Mesodermal cell (in vitro differentiated cells): Measurements from ENCODE around the gene STIP1.
"Not testable (repeated sequence)": the region's sequence is repeated elsewhere in the genome, so short reads cannot be mapped to it uniquely, and the experiment has no call there.

Source experiments
- H3K27ac ChIP-seq: 2 replicates; pipeline ENCODE4 v1.7.0; 2013; ENCODE audit warnings: mild to moderate bottlenecking, low read depth, low read length, moderate library complexity; ENCODE audit not compliant: severe bottlenecking
- H3K36me3 ChIP-seq: 2 replicates; pipeline ENCODE4 v1.7.1; 2013; ENCODE audit warnings: mild to moderate bottlenecking, low read length, moderate library complexity; ENCODE audit not compliant: control insufficient read depth, insufficient read depth
- H3K4me1 ChIP-seq: one replicate; pipeline ENCODE4 v1.7.1; 2013; ENCODE audit warnings: mild to moderate bottlenecking, low read length; ENCODE audit not compliant: insufficient read depth, control insufficient read depth, poor library complexity, severe bottlenecking
- H3K4me3 ChIP-seq: 2 replicates; pipeline ENCODE4 v1.7.0; 2013; ENCODE audit warnings: low read length, control low read depth, mild to moderate bottlenecking; ENCODE audit not compliant: insufficient read depth, poor library complexity, severe bottlenecking; ENCODE audit errors: extremely low read depth
- H3K9me3 ChIP-seq: 2 replicates; pipeline ENCODE4 v1.7.1; 2013; ENCODE audit warnings: mild to moderate bottlenecking, low read length, moderate library complexity; ENCODE audit not compliant: control insufficient read depth
- WGBS, 2 experiments: methylation state at CpG; one replicate each; pipeline ENCODE4 v1.1.5; 2013; ENCODE audit warnings: missing lambda C conversion rate in 2 of 2; ENCODE audit not compliant: insufficient coverage in 2 of 2; 5-methylcytosine and 5-hydroxymethylcytosine counted together

STIP1 gene

DNA sequence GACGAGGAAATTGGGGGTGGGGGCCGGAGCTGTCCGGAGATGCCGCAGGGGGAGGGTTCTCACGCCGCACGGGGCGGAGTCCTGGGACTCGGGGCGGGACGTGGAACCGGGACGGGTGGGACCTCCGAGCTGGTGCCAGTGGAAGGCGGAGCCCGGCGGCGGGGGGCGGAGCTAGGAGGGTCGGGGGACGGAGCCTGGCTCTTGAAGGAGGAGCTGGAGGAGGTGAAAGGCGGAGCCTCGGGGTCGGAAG lies 55.2 kb downstream of the STIP1 start:
- Histone ChIP-seq H3K4me1 (peaks cover 28% of the 10 kb centered on the region), H3K4me3 (peak overlapping the region; percentile 95), H3K27ac (peak overlapping the region; percentile 99), H3K36me3 (peaks cover 38% of the 10 kb centered on the region), H3K9me3 (no peaks in the 10 kb centered on the region)
- WGBS, 2 experiments, result 0 to 1% methylated on average over 13 to 22 of the region's 24 CpGs

DNA sequence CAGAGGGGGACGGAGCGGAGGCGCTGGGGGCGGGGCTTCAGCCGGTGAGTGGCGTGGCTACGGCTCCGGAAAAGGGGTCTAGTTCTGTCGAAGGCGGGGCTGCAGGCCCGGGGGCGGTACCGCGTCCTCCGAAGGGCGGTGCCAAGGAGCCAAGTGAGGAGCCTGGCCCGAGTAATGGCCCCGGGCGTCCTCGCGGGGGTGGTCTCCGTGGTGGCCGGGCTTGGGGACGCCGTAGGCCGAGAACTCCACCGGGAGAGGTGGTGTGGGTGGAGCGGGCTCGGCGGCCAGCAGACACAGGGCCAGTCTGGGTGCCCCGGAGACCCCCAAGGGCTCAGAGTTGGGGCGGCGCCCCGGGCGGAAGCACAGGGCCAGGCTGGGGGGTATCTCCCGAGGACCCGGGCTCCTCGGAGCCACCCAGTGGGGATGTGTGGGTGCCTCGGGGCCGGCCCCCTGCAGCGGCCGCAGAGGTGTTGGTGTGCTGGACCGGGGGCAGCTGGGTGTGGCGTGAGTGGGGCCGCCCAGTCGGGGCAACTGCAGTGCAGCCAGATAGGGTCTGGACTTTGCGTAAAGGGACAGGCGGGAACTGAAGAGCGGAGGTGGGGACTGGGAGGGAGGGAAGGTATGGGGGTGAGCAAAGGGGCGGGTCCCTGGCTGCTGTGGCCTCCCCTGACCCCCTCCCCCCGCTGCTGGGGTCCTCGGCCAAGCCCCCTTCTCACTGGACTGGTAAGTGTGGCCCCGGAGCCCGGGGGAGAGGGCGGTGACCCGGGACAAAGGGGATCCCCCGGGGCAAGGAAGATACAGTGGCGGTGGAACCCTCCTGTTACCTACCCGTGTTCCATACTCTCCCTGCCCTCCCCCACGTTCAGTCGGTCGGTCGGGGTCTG lies 55.8 kb downstream of the STIP1 start:
- 1% methylated on average over 41 to 45 of the region's 63 CpGs for WGBS, 2 experiments
- H3K36me3 ChIP-seq, result peaks cover 38% of the 10 kb centered on the region
- H3K4me1 ChIP-seq, result peaks cover 28% of the 10 kb centered on the region
- peak overlapping the region; percentile 73 for H3K27ac ChIP-seq
- H3K9me3 ChIP-seq, result no peaks in the 10 kb centered on the region
- H3K4me3 ChIP-seq, result peak overlapping the region; percentile 95

DNA sequence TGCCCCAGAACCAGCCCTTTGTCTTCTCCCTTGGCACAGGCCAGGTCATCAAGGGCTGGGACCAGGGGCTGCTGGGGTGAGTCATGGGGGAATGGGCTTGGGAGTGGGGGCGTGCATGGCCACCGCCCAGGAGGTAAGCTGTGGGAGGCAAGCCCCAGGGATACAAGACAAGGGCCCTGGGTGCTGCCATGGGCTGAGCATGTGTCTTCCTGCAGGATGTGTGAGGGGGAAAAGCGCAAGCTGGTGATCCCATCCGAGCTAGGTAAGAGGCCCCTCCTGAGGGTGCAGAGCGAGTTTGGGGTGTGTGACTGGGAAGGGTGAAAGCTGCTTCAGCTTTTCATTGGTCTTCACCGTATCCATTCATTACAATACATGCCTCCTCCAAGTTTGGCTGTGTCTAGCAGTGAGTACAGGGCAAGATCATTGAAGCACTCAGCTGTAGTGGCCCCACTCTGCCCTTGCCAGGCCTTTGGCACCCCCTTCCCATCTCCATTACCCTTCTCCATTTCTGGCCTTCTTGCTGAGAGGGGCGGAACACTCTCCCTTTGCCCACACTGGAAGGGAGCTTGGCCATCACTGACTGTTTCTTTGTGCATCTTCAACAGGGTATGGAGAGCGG lies 57.4 kb downstream of the STIP1 start:
- Histone ChIP-seq H3K4me3 (peak overlapping the region; percentile 95), H3K27ac (no peak overlapping the region), H3K36me3 (peaks cover 25% of the 10 kb centered on the region), H3K4me1 (peaks cover 33% of the 10 kb centered on the region), H3K9me3 (no peaks in the 10 kb centered on the region)
- 83 to 93% methylated on average over 3 to 6 of the region's 8 CpGs for WGBS, 2 experiments

DNA sequence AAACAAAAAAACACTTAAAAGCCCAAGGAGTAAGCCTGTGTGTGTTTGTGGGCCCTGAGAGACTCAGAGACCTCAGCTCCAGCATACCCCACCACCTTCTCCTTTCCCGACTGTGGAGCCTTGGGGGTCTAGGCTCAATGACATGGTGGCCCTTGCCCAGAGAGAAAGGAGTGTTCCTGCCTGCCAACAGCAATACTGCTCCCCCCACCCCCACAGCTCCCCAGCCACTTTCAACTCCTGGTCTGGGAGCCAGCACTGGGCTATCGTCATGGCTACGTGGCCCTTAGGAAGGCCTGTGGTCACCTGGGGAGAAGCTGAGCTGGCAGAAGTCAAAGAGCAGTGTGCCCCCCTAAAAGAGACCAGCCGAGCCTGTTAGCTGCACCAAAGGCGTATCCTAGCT lies 58.1 kb downstream of the STIP1 start:
- Histone ChIP-seq H3K36me3 (peaks cover 22% of the 10 kb centered on the region), H3K27ac (no peak overlapping the region), H3K9me3 (no peaks in the 10 kb centered on the region), H3K4me3 (no peak overlapping the region), H3K4me1 (peaks cover 39% of the 10 kb centered on the region)
- WGBS, 2 experiments, result 44 to 100% methylated on average over 2 of the region's 5 CpGs

DNA sequence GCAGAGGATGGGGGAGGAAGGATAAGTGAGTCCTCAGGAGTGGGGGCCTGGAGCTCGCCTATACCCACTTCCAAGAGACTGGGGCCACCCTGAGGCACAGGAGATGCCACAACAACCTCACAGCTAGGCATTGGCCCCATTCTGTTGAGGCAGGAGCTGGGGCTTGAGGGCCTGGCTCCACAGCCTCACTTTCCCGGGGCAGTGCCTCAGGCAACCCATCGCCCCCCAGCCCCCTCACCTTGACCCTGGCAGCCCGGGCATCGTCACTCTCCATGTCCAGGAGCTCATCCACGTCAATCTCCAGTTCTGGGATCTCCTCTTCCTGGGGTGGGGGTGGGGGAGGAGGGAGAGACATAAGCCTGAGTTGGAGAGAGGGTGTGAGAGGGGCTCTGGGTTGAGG lies 59.0 kb downstream of the STIP1 start:
- Histone ChIP-seq H3K9me3 (no peaks in the 10 kb centered on the region), H3K4me3 (peak overlapping the region; percentile 89), H3K4me1 (peaks cover 43% of the 10 kb centered on the region), H3K36me3 (peaks cover 22% of the 10 kb centered on the region), H3K27ac (peak overlapping the region; percentile 3)
- WGBS, 2 experiments, result no CpG with 5 or more reads among the region's 6 CpGs

DNA sequence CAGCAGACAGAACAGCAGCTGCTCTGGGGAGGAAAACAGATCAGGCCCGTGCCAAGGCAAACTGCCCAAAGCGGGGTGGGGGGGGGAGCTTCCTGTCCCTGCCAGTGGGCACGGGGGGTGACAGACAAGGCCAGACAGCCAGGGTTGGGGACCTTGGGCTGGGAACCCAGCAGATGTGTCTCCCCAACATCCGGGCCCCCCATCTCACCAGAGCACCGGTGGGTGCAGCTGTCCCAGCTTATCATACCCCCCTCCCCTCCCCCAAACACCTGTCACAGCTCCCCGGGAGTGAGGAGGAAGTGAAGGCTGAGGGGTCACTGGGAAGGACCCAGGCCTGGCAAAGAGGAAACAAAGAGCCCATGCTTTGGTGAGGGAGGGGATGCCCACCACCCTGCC lies 59.4 kb downstream of the STIP1 start:
- Histone ChIP-seq H3K36me3 (peaks cover 22% of the 10 kb centered on the region), H3K4me1 (peaks cover 40% of the 10 kb centered on the region), H3K9me3 (no peaks in the 10 kb centered on the region), H3K4me3 (peak overlapping the region; percentile 89), H3K27ac (peak overlapping the region; percentile 84)
- WGBS, 2 experiments, result 37 to 39% methylated on average over 3 of the region's 6 CpGs

DNA sequence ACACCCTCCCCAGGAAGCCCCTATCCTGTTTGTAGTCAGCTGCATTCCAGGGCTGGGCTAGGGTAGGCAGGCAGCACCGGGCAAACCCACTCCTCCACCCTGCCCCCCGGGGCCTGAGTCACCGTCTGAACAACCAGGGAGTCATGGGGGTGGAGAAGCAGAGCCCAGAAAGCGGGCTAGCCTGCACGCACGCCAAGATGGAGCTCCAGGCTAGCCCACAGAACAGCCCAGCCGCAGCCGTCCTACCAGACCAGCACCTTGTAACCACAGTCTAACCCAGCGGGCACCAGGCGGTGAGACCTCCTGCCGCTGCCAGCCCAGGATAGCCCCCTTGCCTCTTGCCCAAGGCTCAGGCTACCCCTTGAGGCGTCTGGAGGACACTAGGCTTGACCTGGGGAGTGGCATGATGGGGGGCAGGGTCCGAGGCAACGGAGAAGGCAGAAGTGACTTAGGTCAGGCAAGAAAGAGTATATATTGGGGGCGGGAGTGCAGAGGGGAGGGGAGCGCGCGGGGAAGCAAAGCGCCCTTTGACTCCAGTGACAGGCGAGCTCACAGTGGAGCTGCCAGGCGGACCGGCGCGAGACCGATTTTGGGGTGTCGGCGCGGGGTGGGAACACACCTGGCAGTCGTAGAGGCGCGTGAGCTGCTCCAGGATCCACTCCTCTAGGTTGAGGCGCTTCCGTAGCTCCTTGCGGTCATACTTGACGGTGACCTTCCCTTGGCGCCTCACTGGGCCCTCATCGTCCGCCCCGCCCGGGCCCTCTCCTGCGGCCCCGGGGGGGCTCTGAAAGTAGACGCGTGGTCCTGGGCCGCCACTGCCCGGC lies 60.0 kb downstream of the STIP1 start:
- Histone ChIP-seq H3K27ac (peak overlapping the region; percentile 84), H3K4me3 (peak overlapping the region; percentile 89), H3K36me3 (peaks cover 22% of the 10 kb centered on the region), H3K9me3 (no peaks in the 10 kb centered on the region), H3K4me1 (peaks cover 42% of the 10 kb centered on the region)
- 0 to 1% methylated on average over 36 to 44 of the region's 46 CpGs for WGBS, 2 experiments

DNA sequence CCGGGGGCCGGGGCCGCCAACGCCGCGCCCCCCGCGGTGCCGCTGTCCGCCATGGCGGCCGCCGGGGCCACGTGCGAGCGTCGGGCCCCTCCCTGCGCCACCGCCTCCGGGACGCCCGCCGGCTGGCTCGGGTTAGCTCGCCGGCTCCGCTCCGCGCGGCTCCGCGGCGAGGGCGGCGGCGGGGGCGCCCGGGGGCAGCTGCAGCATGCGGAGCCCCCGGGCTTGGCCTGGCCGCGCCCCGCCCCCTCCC lies 60.6 kb downstream of the STIP1 start:
- H3K9me3 ChIP-seq, H3K27ac ChIP-seq: not testable (repeated sequence)
- Histone ChIP-seq H3K4me1 (peaks cover 42% of the 10 kb centered on the region), H3K4me3 (peak overlapping the region; percentile 89), H3K36me3 (peaks cover 22% of the 10 kb centered on the region)
- 0% methylated on average over 13 to 25 of the region's 43 CpGs for WGBS, 2 experiments

DNA sequence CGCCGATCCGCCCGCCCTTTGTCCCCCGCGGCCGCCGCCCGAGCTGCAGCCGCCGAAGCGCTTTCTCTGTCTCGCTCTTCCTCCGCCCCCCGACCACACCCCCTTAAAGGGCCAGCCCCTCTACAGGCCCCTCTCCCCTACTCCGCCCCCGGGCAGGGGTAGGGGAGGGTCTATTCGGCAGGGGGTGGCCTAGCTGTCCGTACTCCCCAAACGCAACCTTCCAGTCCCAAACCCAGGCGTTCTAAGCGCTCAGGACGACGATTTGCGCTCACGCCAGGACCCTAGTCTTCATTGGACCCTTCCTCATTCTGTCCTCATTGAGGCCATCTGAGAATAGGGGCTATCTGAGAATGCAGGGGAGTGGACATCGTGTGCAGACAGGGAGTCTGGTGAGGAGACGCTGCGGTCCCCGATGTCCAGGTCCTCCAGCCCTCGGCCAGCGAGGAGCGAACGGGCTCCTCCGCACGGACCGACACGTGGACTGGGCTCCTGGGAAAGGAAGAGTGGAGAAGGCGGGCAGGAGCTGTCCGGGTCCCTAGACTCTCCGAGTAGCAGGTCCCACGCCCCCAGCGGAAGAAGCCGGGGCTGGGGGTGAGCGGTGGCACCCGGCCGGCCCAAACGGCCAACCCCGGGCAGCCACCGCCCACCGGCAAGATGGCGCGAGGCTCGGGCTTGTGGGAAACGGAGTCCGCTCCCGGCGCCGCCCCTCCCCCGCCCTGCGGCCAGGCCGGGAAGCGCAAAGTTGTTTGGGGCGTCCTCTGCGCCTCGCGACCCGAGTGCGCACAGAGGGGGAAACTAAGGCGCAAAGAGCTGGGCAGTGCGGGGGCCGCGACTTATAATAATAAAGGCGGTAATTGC lies 61.1 kb downstream of the STIP1 start, which contains the start of gene PPP1R14B:
TSS of gene PPP1R14B (minus strand) at position 73 of the 858 bp plus-strand sequence. CDS start 270 bp downstream, outside the sequence.
- Histone ChIP-seq H3K36me3 (peaks cover 22% of the 10 kb centered on the region), H3K4me3 (peak within 1 kb of the TSS; percentile 89), H3K27ac (peak within 1 kb of the TSS; percentile 90), H3K9me3 (no peaks in the 10 kb centered on the region), H3K4me1 (peaks cover 44% of the 10 kb centered on the region)
- 0% methylated on average over 32 to 39 of the region's 74 CpGs for WGBS, 2 experiments
